Measurements from ENCODE around the gene ALKBH4. TPM values are rescaled to one million over a fixed set of nuclear protein-coding genes. Genes with fewer than 3 reads are reported as not detected.

Gene ALKBH4
- total RNA-seq, 1 experiment from 2014 or later, result 31.0 TPM

DNA sequence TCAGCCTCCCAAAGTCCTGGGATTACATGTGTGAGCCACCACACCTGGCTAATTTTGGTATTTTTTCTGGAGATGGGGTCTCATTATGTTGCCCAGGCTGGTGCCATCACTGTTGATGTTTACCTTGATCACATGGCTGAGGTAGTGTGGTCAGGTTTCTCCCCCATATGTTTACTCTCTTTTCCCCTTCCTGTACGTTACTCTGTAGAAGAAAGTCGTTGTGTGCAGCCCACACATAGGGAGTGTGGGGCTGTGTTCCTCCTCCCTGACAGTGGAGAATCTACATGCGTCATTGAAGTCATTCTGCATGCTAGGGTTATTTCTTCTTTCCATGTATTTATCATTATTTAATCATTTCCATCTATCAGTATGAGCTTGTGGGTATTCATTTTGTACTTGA lies 47.6 kb downstream of the ALKBH4 start:
- H3K27me3 ChIP-seq (ENCODE audit: low read length), result no peaks in the 10 kb centered on the region
- H3K36me3 ChIP-seq (ENCODE audit: low read depth, low read length), result peaks cover 30% of the 10 kb centered on the region; the same call in 1 of the 2 replicates
- DNase-seq, result no peak
- intact Hi-C loops (cut with micrococcal nuclease), result no loop called here
- no peaks in the 10 kb centered on the region for H3K79me2 ChIP-seq (ENCODE audit: low read length)
- no peaks in the 10 kb centered on the region for H3K9me3 ChIP-seq (ENCODE audit: low read length)
- H4K20me1 ChIP-seq (ENCODE audit: low read length), result no peaks in the 10 kb centered on the region
- H3F3A ChIP-seq (ENCODE audit: low read length, unreplicated experiment), result no peaks in the 10 kb centered on the region
- TF ChIP-seq EZH2 (IDR thresholded peaks at IDR 0.05; ENCODE audit: low read length, unreplicated experiment), result no peak
- no peak for TF ChIP-seq EZH2phosphoT487 (IDR thresholded peaks at IDR 0.05; ENCODE audit: borderline replicate concordance, low read length)
- TF ChIP-seq, protein P1, sequence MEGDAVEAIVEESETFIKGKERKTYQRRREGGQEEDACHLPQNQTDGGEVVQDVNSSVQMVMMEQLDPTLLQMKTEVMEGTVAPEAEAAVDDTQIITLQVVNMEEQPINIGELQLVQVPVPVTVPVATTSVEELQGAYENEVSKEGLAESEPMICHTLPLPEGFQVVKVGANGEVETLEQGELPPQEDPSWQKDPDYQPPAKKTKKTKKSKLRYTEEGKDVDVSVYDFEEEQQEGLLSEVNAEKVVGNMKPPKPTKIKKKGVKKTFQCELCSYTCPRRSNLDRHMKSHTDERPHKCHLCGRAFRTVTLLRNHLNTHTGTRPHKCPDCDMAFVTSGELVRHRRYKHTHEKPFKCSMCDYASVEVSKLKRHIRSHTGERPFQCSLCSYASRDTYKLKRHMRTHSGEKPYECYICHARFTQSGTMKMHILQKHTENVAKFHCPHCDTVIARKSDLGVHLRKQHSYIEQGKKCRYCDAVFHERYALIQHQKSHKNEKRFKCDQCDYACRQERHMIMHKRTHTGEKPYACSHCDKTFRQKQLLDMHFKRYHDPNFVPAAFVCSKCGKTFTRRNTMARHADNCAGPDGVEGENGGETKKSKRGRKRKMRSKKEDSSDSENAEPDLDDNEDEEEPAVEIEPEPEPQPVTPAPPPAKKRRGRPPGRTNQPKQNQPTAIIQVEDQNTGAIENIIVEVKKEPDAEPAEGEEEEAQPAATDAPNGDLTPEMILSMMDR (conservative IDR thresholded peaks at IDR 0.05; ENCODE audit: low read depth, low read length), result no peak
- H3K9me2 ChIP-seq (replicated peaks; ENCODE audit: low read length), result no peaks in the 10 kb centered on the region
- no peaks in the 10 kb centered on the region for H3K4me1 ChIP-seq (ENCODE audit: insufficient read depth, low read length)
- no peak overlapping the region for H3K27ac ChIP-seq (ENCODE audit: low read length)
- H2AFZ ChIP-seq (ENCODE audit: low read length), result no peak overlapping the region
- CTCF ChIA-PET, result interaction anchor here (0.6 kb wide), 1 partner anchor 33 kb away, joined by 4 read pairs; no protein-coding TSS in a partner anchor
- BruUV-seq (replicated peaks), result no TSS peak
- POLR2A ChIA-PET (ENCODE audit: unreplicated experiment), result no interaction called here
- H3K4me2 ChIP-seq (ENCODE audit: low read length), result no peak overlapping the region
- H3K4me3 ChIP-seq (ENCODE audit: low read length), result no peak overlapping the region
- no peak overlapping the region for H3K9ac ChIP-seq (ENCODE audit: low read length)
- no peak for ATAC-seq

DNA sequence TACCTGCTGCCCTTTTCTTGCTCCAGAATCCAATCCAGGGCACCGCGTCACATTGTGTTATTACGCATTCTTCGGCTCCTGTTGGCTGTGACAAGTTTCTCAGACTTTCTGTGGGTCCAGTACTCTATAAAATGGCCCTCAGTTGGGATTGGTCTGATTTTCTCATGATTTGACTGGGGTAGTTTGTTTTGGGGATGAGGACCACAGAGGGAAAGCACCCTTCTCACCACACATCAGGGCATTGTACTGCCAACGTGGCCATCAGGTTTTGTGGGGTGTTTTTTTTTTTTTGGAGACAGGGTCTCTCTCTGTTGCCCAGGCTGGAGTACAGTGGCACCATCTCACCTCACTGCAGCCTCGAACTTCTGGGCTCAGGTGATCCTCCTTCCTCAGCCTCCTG lies 48.3 kb downstream of the ALKBH4 start:
- TF ChIP-seq EZH2 (IDR thresholded peaks at IDR 0.05; ENCODE audit: low read length, unreplicated experiment), result no peak
- TF ChIP-seq, protein P1 (conservative IDR thresholded peaks at IDR 0.05; ENCODE audit: low read depth, low read length), result no peak
- TF ChIP-seq EZH2phosphoT487 (IDR thresholded peaks at IDR 0.05; ENCODE audit: borderline replicate concordance, low read length), result no peak
- H4K20me1 ChIP-seq (ENCODE audit: low read length), result no peaks in the 10 kb centered on the region
- H3K9ac ChIP-seq (ENCODE audit: low read length), result no peak overlapping the region
- no peaks in the 10 kb centered on the region for H3K4me1 ChIP-seq (ENCODE audit: insufficient read depth, low read length)
- CTCF ChIA-PET, result no interaction called here
- no peaks in the 10 kb centered on the region for H3K27me3 ChIP-seq (ENCODE audit: low read length)
- intact Hi-C loops (cut with micrococcal nuclease), result no loop called here
- ATAC-seq (no peak), DNase-seq (no peak)
- H3K4me3 ChIP-seq (ENCODE audit: low read length), result no peak overlapping the region
- H3K27ac ChIP-seq (ENCODE audit: low read length), result no peak overlapping the region
- no peaks in the 10 kb centered on the region for H3K79me2 ChIP-seq (ENCODE audit: low read length)
- no peaks in the 10 kb centered on the region for H3K9me2 ChIP-seq (replicated peaks; ENCODE audit: low read length)
- no peaks in the 10 kb centered on the region for H3F3A ChIP-seq (ENCODE audit: low read length, unreplicated experiment)
- BruUV-seq (replicated peaks), result no TSS peak
- H3K36me3 ChIP-seq (ENCODE audit: low read depth, low read length), result peaks cover 33% of the 10 kb centered on the region; the same call in 1 of the 2 replicates
- POLR2A ChIA-PET (ENCODE audit: unreplicated experiment), result no interaction called here
- H3K4me2 ChIP-seq (ENCODE audit: low read length), result no peak overlapping the region
- H3K9me3 ChIP-seq (ENCODE audit: low read length), result no peaks in the 10 kb centered on the region
- H2AFZ ChIP-seq (ENCODE audit: low read length), result no peak overlapping the region

DNA sequence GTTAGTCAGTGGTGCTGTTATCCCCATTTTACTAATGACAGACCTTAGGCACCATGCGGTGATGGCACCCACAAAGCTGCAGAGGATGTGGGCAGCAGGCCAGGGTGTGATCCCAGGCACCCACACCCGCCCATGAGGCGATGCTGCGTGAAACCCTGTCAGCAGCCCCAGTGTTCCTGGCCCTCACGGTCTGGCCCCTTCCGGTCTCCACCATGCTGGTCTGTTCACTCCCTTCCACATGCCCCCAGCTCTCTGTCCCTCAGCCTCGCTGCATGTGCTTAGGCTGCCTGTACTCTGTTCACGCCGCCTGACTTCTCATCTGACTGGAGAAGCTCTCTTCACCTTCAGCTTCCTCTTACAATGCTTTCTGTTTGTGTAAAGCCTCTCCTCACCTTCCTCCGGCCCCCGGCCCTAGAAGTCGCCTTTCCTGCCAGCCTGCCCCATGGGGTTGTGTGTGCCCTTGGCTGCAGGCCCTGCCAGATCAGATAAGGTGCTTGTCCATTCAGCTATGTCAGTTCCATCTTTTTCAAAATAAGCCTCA lies 48.9 kb downstream of the ALKBH4 start:
- Histone ChIP-seq H3K9me2 (replicated peaks; ENCODE audit: low read length) (no peaks in the 10 kb centered on the region), H3K9ac (ENCODE audit: low read length) (no peak overlapping the region), H3K9me3 (ENCODE audit: low read length) (no peaks in the 10 kb centered on the region), H3K4me3 (ENCODE audit: low read length) (no peak overlapping the region), H3K4me1 (ENCODE audit: insufficient read depth, low read length) (no peaks in the 10 kb centered on the region), H3K4me2 (ENCODE audit: low read length) (no peak overlapping the region), H4K20me1 (ENCODE audit: low read length) (no peaks in the 10 kb centered on the region), H2AFZ (ENCODE audit: low read length) (no peak overlapping the region), H3K79me2 (ENCODE audit: low read length) (no peaks in the 10 kb centered on the region), H3K27me3 (ENCODE audit: low read length) (no peaks in the 10 kb centered on the region), H3F3A (ENCODE audit: low read length, unreplicated experiment) (no peaks in the 10 kb centered on the region), H3K27ac (ENCODE audit: low read length) (no peak overlapping the region), H3K36me3 (ENCODE audit: low read depth, low read length) (peaks cover 34% of the 10 kb centered on the region; the same call in 1 of the 2 replicates)
- no TSS peak for BruUV-seq (replicated peaks)
- TF ChIP-seq, protein P1 (conservative IDR thresholded peaks at IDR 0.05; ENCODE audit: low read depth, low read length), result no peak
- no peak for TF ChIP-seq EZH2 (IDR thresholded peaks at IDR 0.05; ENCODE audit: low read length, unreplicated experiment)
- TF ChIP-seq EZH2phosphoT487 (IDR thresholded peaks at IDR 0.05; ENCODE audit: borderline replicate concordance, low read length), result no peak
- DNase-seq (no peak), ATAC-seq (no peak)
- ChIA-PET POLR2A (ENCODE audit: unreplicated experiment) (no interaction called here), CTCF (no interaction called here)
- intact Hi-C loops (cut with micrococcal nuclease), result no loop called here
